T1000 (cell line): ENCODE results near the gene CFAP77.

Experiments used
- DNase-seq: peaks from one replicate; lab custom pipeline; 2025; ENCODE audit warnings: mixed read lengths; lab: John Stamatoyannopoulos, UW

Gene CFAP77

GRCh38 chr9:132517815-132518550 lies 108.0 kb downstream of the CFAP77 start:
- DNase-seq = no peak

- no peak for DNase-seq
Measured at GRCh38 chr9:132518626-132519025, 108.6 kb downstream of the CFAP77 start.

GRCh38 chr9:132519033-132519432 lies 109.0 kb downstream of the CFAP77 start:
- no peak for DNase-seq

GRCh38 chr9:132520612-132521011 lies 110.6 kb downstream of the CFAP77 start:
- DNase-seq = no peak

- no peak for DNase-seq
Measured at GRCh38 chr9:132525308-132526023, 115.5 kb downstream of the CFAP77 start.

- no peak for DNase-seq
Measured at GRCh38 chr9:132531195-132531594, 121.2 kb downstream of the CFAP77 start.

GRCh38 chr9:132531710-132532570 lies 121.9 kb downstream of the CFAP77 start:
- DNase-seq = no peak

GRCh38 chr9:132534832-132535231 lies 124.8 kb downstream of the CFAP77 start:
- DNase-seq = no peak

GRCh38 chr9:132536124-132536523 lies 126.1 kb downstream of the CFAP77 start:
- DNase-seq = no peak

GRCh38 chr9:132537352-132537751 lies 127.3 kb downstream of the CFAP77 start:
- no peak for DNase-seq

- no peak for DNase-seq
Measured at GRCh38 chr9:132538071-132538470, 128.1 kb downstream of the CFAP77 start.

GRCh38 chr9:132539096-132539495 lies 129.1 kb downstream of the CFAP77 start:
- DNase-seq = no peak

GRCh38 chr9:132541051-132541450 lies 131.0 kb downstream of the CFAP77 start:
- no peak for DNase-seq

- no peak for DNase-seq
Measured at GRCh38 chr9:132541870-132542830, 132.1 kb downstream of the CFAP77 start.

GRCh38 chr9:132543251-132543650 lies 133.2 kb downstream of the CFAP77 start:
- no peak for DNase-seq

GRCh38 chr9:132543960-132544359 lies 133.9 kb downstream of the CFAP77 start:
- no peak for DNase-seq

- DNase-seq = no peak
Measured at GRCh38 chr9:132545578-132545977, 135.6 kb downstream of the CFAP77 start.

- DNase-seq = no peak
Measured at GRCh38 chr9:132546148-132547051, 136.4 kb downstream of the CFAP77 start.

- no peak for DNase-seq
Measured at GRCh38 chr9:132547052-132547431, 137.0 kb downstream of the CFAP77 start.

- no peak for DNase-seq
Measured at GRCh38 chr9:132547436-132547835, 137.4 kb downstream of the CFAP77 start.
